ENCODE results near the gene NME3. TPM values are rescaled to one million over a fixed set of nuclear protein-coding genes. Genes with fewer than 3 reads are reported as not detected.

NME3 gene
- total RNA-seq: 61.8 and 63.7 TPM in 2 replicates

DNA sequence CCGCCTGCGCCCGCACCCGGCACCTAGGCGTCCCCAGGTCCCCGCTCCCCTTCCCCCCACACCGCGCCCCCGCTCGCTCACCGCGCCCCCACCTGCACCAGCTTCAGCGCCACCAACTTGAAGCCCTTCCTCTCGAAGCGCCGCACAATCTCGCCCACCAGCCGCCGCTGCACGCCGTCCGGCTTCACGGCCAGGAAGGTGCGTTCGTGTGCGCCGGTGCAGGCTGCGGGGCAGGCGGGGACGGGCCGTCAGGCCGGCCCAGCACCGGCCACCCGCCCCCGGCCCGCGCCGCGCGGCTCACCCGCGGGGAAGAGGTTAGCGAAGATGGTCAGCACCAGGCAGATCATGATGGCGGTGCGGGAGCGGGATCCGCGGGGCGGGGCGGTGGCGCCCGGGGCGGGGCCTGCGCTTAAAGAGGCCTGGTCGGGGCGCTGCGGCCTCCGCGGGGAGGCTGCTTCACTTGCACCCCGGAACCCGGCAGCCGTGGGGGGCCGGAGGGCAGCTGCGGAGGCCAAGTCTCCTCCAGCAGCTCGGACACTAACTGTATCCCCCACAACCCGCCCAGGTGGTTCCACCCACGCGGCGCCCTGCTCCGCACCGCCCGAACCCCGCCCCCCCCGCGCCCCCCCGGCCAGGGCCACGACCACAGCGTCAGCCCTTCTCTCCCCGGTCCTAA is at the start of gene NME3:
TSS of gene NME3 (minus strand) at position 356 of the 676 bp plus-strand sequence. CDS start at position 347, 9 bp downstream.

DNA sequence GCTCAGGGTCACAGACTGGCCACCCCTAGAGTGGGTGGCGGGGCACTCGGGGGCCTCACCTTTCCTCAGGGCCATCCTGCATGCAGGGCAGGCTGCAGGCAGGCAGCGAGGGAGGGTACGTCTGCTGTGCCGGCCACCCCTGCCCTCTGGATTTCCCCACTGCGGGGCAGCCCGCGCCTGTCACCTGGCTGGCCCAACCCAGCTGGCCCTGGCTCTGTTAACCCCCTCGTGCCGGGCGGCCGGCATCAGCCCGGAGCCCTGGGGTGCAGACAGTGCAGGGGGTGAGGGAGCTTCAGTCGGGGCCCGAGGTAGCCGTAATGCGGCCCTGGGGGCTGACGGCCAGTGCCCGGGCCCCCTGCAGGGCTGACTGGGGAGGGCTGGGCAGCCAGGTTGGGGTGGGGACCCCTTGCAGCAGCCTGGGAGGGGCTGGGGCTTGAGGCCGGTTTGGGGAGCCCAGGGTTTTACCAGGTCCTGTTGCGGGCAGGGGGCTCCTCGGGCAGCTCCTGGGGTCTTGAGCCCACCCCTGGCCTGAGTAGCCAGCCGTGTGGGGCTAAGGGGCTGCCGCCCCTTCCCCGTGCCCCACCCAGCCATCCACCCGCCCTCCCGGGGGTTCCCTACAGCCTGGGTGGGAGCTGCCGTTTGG is 22.4 kb upstream of the NME3 start, which contains the start of gene IGFALS:
TSS of gene IGFALS (minus strand) at position 128 of the 643 bp plus-strand sequence. CDS start at position 75, 53 bp downstream.

DNA sequence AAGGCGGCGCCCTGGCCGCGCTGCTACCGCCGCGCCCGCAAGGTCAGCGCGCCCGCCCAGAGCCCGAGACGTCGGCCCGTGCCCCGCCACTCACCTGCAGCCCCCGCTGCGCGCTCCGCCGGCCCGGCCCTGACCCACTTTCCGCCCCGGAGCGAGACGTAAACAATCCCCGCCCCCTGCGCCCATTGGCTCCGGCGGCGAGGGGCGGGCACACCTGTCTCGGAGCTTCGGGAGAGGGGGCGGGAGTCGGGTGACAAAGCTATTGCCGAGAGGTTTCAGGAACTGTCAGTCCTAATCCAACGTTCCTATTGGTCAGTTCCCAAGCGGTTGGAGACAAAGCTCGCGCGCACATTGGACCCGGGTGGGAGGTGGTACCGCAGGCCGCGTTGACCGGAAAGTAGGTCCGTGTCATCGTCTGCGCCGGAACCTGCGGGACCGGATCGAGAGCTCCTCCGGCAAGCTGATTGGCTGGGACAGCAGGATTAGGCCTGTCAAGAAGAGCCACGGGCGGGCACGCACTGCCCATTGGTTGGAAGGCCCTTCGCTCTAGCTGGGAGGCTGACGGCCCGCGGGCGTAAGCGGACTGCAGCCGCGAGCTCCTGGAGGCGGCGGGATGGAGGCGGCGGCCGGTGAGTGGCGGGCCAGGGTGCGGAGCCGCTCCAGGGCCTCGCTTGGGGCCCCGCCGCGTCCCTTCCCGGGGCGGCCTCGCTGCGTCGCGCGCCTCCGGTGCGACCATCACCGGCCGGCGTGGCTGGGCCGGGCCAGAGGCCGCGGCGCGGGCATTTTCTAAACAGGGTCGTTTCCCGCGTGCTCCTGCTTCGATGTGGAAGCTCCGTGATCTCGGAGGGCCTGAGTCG is 11.3 kb upstream of the NME3 start, which contains the start of the genes NUBP2 and SPSB3:
TSS of gene NUBP2 (plus strand) at position 553 of the 857 bp plus-strand sequence. CDS start at position 614, 61 bp downstream.
TSS of gene SPSB3 (minus strand) at position 164 of the 857 bp plus-strand sequence. CDS start 1,088 bp downstream, outside the sequence.

DNA sequence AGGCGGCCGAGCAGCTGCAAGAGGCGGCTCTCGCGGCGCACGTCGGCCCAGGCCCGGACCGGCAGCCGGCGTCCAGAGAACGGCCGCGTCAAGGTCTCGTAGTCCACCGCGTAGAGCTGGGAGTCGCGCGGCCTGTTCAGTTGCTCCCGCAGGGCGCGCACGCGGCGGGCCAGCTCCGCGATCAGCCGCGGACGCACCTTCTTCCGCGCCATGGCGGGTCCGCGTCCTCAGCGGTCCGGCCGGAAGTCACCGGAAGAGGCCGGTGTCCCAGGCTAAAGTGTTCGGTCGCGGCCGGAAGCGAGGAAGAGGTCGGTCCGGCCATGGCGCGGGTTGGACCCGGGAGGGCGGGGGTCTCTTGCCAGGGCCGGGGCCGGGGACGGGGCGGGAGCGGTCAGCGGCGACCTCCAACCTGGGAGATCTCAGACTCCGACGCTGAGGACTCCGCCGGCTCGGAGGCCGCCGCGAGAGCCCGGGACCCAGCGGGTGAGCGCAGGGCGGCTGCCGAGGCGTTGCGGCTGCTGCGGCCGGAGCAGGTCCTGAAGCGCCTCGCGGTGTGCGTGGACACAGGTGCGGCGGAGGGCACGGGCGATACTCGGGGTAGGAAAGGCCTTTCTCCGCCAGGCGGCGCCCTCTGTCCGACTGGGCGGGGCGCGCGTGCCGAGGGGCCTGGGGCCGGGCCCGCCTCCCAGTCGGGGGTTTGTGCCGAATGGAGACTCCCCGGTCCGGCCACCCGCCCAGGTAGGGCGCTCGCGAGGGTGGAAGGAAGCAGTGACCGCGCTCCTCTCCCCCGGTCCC is 1.8 kb upstream of the NME3 start, which contains the start of gene MRPS34:
TSS of gene MRPS34 (minus strand) at position 227 of the 795 bp plus-strand sequence. CDS start at position 212, 15 bp downstream.

DNA sequence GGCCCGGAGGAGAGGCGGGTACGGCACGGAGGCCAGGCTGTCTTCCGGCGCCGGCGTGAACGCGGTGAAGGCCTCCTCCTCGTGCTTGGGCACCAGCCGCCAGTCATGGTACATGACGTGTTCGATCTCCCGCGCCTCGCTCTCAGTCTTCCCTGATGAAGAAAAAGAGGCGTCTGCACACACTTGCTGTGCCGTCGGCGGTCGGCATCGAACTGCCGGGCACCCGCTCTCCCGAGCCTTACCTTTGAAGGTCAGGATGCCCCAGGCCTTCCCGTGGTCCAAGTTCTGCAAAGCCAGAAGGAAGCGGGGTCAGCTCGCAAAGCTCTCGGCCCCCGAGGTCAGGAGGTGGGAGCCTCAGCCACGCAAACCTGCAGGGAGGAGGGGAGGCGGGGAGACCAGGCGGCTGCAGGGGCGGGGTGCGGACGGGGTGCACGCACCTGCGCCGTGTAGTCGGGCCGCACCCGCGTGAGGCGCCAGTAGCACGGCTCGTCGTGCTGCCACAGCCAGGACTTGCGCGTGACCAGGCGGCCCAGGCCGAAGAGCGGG is 1.1 kb upstream of the NME3 start, which contains the start of gene EME2:
TSS of gene EME2 (plus strand) at position 449 of the 546 bp plus-strand sequence. CDS start 418 bp downstream, outside the sequence.

Other genes with a start within 250 kb of the NME3 start
- gene TMEM204, start 237.9 kb downstream of the NME3 start, total RNA-seq: 53.5 and 61.6 TPM in 2 replicates
- gene IFT140, start 159.5 kb downstream of the NME3 start, total RNA-seq: 12.8 and 13.0 TPM in 2 replicates
- gene CRAMP1, start 159.2 kb downstream of the NME3 start, total RNA-seq: 7.7 and 10.7 TPM in 2 replicates
- 82.3 and 108 TPM in 2 replicates for gene JPT2, start 93.3 kb downstream of the NME3 start, total RNA-seq
- 18.6 and 20.5 TPM in 2 replicates for gene MAPK8IP3, start 65.3 kb downstream of the NME3 start, total RNA-seq
- gene EME2, start 1.3 kb upstream of the NME3 start, total RNA-seq: 2.8 and 4.3 TPM in 2 replicates
- gene MRPS34, start 1.6 kb upstream of the NME3 start, total RNA-seq: 150 and 160 TPM in 2 replicates
- gene SPSB3, start 11.0 kb upstream of the NME3 start, total RNA-seq: 36.9 and 43.6 TPM in 2 replicates
- 118 and 164 TPM in 2 replicates for gene NUBP2, start 11.4 kb upstream of the NME3 start, total RNA-seq
- gene IGFALS, start 22.2 kb upstream of the NME3 start, total RNA-seq: not detected in 2 replicates
- gene HAGH, start 55.3 kb upstream of the NME3 start, total RNA-seq: 106 and 119 TPM in 2 replicates
- 70.9 and 86.8 TPM in 2 replicates for gene FAHD1, start 55.7 kb upstream of the NME3 start, total RNA-seq
- not detected in 2 replicates for gene MEIOB, start 100.6 kb upstream of the NME3 start, total RNA-seq
- not detected in 2 replicates for gene HS3ST6, start 146.9 kb upstream of the NME3 start, total RNA-seq
- 10.1 and 13.7 TPM in 2 replicates for gene MSRB1, start 171.7 kb upstream of the NME3 start, total RNA-seq
- gene RPL3L, start 183.1 kb upstream of the NME3 start, total RNA-seq: not detected in 2 replicates
- 312 and 315 TPM in 2 replicates for gene NDUFB10, start 188.0 kb upstream of the NME3 start, total RNA-seq
- gene RPS2, start 193.3 kb upstream of the NME3 start, total RNA-seq: 2,922 and 2,947 TPM in 2 replicates
- gene RNF151, start 195.3 kb upstream of the NME3 start, total RNA-seq: not detected in 2 replicates
- gene TBL3, start 200.5 kb upstream of the NME3 start, total RNA-seq: 79.4 and 104 TPM in 2 replicates
- 1.00 TPM in 1 of 2 replicates, not detected in the other for gene NOXO1, start 209.9 kb upstream of the NME3 start, total RNA-seq
- 15.4 and 15.9 TPM in 2 replicates for gene GFER, start 212.7 kb upstream of the NME3 start, total RNA-seq
- gene SYNGR3, start 218.4 kb upstream of the NME3 start, total RNA-seq: 0.25 and 0.87 TPM in 2 replicates
- 55.6 and 61.8 TPM in 2 replicates for gene ZNF598, start 238.3 kb upstream of the NME3 start, total RNA-seq
- gene NPW, start 248.2 kb upstream of the NME3 start, total RNA-seq: 2.5 and 3.1 TPM in 2 replicates

Measured in mammary microvascular endothelial cell (primary cell).